OCI-LY7 (cell line): ENCODE results near the gene PLPPR3.

ENCODE experiments used
- EZH2phosphoT487 ChIP-seq: fragments of 200-600 bp; sonication (generic); IDR thresholded peaks from 2 replicates; pipeline ENCODE4 v1.6.1; 2018; ENCODE audit warnings: low read depth, borderline replicate concordance, mild to moderate bottlenecking, mixed run types, antibody characterized with exemption, low read length, moderate library complexity, mixed read lengths
- TF ChIP-seq, protein P1 (sequence below): fragments of 200-600 bp; sonication (generic); conservative IDR thresholded peaks from 2 replicates; pipeline ENCODE4 v1.5.1; 2014; ENCODE audit warnings: mild to moderate bottlenecking, antibody characterized with exemption, low read length, moderate library complexity, mixed read lengths

DNA sequence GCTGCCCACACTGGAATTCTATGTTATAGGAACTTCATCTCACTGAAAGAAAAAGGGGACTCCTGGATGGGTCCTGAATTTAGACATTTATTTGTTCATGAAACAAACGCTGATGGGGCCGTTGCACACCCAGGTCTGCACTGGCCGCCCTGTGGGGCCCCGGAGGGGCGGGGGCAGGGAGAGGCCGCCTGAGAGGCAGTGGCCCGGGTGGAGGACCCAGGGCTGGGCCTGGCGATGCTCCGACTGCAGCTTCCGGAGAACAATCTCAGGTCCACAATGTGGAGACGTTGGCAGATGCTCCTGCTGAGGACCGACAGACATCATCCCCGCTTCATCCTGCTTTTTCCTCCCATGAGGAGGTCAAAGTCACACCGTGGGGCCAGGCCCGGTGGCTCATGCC, 40.8 kb downstream of the PLPPR3 start:
- no peak for TF ChIP-seq EZH2phosphoT487
- TF ChIP-seq, protein P1, sequence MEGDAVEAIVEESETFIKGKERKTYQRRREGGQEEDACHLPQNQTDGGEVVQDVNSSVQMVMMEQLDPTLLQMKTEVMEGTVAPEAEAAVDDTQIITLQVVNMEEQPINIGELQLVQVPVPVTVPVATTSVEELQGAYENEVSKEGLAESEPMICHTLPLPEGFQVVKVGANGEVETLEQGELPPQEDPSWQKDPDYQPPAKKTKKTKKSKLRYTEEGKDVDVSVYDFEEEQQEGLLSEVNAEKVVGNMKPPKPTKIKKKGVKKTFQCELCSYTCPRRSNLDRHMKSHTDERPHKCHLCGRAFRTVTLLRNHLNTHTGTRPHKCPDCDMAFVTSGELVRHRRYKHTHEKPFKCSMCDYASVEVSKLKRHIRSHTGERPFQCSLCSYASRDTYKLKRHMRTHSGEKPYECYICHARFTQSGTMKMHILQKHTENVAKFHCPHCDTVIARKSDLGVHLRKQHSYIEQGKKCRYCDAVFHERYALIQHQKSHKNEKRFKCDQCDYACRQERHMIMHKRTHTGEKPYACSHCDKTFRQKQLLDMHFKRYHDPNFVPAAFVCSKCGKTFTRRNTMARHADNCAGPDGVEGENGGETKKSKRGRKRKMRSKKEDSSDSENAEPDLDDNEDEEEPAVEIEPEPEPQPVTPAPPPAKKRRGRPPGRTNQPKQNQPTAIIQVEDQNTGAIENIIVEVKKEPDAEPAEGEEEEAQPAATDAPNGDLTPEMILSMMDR, result no peak
